HG03175 (cell line): ENCODE measurements around the gene ASTN1.
A peak's percentile ranks its signal among the peaks of the same experiment; 100 is the strongest.

ENCODE experiments used
- ATAC-seq: cut with Tn5 transposase; IDR thresholded peaks from one replicate; pipeline ENCODE4 v1.9.1; 2021; ENCODE audit warnings: mild to moderate bottlenecking, moderate library complexity; ENCODE audit not compliant: unreplicated experiment

Gene ASTN1

DNA sequence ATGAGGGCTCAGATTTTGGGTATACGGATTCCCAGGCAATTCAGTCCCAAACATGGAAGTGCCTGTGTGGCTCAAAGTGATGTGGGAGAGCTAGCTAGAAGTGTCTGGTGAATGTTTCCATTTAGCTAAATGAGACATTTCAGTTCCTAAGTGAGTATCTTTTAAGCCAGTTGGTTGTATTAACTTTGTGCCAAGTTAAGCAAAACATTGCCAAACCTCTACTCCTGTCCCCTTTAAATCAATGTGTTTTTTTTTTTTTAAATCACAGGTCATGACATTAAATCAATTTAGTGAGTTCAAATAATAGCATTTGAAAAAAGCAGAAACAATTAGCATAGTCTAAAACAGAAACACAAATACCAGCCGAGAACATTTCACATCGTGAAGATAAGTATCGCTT is 230.1 kb downstream of the ASTN1 start:
- ATAC-seq, result no peak

DNA sequence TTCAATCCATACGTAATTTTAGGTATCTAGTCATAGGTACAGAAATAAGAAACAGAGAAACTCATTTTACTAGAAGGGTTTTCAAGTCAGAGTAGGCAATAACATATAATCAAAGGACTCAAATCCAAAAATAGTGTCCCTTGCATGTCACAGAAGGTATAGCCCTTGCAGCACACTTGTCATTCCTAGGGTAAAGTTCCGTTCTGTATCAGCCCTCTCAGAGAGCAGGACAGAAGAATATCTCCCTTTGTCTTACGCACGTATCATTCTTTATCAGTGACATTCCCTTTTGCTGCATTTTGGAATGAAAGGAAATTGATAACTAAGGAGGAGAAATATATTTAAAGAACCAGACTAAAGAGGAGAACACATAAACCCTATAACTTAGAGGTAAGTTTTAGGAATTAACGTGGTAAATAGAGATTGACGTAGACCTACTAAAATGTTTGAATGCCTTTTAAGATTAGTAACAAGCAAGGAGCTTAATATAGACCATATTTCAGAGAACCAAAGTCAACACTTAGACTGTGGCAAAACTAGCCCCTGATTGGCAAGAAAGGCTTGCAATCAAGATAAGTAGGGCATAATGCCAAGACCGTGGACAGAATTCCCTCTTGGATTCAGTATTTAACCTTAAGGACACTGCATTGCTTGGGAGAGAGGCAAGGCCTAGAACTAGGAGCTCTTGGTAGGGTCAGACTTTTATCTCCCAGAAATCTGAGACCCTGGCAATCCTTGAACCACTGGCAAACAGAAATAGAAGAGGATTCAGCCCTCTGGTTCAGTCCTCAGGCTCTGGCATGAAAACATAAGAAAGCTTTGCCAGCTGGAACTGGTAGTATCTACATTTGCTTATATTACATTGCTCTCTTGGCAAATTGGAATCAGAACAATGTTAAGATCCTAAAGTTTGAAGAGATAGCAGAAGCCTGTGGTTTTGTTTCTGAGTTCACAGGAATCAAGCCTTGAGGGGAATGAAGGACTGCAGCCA is 232.1 kb downstream of the ASTN1 start:
- ATAC-seq, result no peak

DNA sequence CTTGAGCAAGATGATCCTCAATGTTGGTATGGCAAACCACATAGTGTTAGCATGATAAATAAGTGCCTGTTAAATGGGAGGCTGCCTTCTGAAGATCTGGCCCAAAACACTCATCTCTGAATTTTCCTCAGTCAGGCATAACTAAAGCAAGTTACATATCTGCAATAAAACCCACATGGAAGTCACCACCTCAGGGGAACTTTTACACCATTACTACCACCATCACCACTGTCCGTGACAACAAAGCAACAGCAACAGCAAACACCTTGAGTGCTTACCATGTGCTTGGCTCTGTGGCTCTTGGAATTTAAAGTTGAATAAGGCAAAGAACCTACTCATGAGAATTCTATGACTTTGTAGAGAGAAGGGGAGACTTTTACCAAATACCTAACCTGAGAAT is 233.0 kb downstream of the ASTN1 start:
- no peak for ATAC-seq

DNA sequence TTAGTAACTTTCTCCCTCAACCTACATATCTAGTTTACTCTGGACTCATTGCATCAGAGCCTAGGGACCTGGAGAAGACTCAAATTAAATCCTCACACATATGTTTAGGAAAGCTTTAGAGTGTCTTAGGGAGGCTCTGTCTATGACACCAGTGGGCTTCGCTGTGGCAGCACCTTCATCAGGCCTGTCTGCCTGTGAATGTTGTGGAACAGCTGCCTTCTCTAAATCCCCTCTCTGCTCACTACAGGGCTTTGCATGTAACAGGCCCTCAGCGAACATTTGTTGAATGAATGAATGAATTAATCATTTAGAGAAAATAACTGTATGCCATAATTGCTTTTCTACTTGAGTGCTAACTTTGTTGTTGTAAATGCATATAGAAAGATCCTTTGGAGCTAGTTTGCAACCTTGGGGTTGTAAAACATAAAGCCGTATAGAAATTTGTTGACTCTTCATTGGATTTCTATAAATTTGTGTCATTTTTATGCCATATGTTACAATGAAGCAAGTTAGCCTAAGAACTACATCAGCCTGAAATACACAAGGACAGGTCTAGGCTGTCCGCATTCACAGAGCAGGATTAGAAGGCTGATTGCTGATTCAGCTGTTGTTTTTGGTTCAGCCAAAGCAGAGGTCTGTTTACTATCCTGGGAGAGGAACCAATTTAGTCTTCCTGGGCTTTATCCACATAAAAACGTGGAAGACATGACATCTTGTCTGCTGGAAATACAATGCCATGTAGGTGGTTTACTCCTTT is 238.0 kb downstream of the ASTN1 start:
- ATAC-seq, result no peak

DNA sequence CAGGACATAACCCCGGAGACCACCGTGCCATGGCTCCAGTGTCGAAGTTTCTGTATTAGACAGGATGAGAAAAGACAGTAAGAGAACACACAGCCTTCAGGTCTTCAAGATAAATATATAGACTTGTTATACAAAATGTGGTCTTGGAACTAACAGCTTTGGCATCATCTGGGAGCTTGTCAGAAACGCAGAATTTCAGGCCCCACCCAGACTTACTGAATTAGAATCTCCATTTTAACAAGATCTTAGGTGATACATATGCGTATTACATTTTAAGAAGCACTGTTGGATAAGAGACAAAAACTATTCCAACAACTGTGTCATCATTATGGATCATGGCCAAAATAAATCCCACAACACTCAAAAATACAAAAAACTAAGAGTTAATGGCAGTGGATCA is 239.3 kb downstream of the ASTN1 start:
- ATAC-seq, result no peak

DNA sequence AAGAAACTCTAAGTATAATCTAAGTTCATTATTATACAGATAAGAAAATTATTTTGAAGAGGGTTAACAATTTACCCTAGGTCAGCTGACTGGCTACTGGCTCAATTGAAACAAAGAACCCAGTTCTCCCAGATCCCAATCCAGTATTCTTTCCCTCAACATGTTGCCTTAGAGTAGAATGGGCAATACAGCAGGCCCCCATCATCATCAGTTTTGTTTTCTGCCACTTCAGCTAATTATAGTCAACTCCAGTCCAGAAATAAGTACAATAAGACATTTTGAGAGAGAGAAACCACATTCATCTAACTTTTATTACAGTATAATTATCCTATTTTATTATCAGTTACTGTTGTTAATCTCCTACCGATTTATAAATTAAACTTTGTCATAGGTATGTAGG is 241.2 kb downstream of the ASTN1 start:
- no peak for ATAC-seq

DNA sequence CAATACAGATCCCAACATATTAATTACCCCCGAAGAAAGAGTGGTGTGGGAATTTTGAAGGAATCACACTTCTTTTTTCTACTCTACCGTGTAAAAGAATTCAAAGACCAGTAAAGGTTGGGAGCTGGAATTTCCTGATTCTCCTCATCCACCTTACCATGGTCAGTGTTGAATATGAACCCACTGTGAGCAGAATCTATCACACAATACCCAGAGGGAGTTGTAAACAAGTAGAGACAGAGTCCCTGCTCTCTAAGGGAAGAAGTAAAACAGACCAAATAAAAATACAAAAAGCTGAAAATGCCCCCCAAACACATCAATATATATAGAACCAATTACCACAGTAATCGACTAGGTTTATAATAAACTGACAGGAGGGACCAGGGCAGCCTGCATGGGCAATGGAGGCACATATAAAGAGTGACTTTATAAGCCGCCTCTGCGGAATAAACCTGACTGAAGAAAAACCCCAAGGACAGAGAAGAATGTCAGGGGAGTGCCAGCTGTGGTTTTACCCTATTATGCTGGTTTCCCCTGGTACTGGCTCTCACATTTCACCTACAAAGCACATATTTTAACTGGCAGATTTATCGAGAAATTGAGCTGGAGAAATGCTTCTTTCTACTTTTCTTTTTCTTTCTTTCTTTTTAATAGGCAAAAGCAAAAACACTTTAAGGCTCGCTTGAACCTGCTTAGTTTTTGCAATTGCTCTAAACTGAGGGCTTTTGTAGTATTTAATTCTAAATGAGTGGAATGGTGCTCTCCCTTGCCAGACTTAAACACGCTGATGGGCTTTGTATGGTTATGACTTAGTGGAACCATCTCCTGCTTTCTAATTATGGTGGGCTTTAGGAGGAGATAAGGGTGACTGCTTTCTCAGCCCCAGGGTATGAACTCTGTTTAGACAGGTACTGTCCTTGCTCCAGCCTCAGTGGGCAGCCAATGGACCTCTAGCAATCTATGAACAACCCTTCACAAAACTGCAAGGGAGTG is 244.8 kb downstream of the ASTN1 start:
- no peak for ATAC-seq

DNA sequence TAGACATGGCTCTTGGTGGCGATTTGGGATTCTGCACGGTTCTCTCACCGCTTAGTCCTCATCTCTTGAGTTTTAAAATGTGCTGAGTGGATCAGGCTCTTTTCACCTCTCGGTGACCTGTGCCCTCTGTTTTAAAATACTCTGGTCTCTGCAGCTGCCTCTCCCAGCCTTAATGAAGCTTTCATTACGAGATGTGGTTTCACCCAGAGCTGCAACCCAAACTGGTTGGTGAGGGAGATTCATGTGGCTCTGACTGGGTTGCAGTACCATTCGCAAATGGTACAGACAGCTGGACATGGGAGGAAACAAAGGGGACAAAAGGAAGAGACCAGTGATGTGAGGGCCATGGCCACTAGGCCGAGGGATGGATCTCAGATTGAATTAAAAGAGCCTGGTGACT is 258.9 kb downstream of the ASTN1 start:
- no peak for ATAC-seq

DNA sequence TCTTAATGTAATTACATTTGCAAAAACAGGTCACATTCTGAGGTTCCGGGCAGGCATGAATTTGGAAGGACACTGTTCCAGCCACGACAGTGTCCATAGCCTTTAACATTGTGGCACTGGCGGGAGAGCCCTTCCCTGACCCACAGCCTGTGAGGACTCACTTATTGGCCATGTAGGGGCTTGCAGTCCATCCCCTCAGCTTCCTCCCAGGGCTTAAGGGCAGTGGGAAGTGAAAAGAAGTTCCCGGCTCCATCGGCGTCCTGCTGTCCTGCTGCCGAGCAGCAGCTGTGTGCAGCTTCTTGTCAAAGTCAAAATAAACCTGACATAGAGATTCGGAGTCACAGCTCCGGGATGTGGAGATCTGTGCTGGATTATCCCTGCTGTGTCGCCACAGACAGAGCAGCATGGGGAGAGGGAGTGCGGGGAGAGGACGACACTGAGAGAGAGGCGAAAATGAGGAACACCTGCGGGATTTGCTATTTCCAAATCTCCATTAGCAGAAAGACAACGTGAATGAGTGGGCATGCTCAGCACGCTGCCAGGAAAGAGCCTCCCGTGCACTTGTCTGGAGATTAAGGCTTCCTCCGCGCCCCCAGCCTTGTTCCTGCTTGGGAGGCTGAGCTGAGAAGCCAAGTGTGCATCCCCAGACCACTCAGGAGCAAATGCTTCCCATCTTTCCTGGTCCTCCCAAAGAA is 260.3 kb downstream of the ASTN1 start:
- ATAC-seq, result no peak

DNA sequence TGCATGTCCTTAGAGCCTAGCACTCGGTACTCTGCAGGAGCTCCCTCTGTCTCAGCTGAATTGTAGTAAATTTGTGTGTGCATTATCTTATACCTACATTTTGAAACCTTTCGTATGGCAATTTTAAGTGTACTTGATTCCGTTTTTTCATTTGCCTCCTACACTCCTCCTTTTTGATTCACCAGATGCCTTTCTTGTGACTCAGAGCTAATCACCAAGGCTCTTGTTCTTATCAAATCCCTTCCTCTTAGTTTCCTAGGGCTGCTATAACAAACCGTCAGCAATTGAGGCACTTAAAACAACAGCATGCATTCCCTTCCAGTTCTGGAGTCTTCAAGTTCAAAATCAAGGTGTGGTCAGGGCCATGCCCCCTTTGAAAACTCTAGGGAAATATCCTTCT is 261.0 kb downstream of the ASTN1 start:
- no peak for ATAC-seq

DNA sequence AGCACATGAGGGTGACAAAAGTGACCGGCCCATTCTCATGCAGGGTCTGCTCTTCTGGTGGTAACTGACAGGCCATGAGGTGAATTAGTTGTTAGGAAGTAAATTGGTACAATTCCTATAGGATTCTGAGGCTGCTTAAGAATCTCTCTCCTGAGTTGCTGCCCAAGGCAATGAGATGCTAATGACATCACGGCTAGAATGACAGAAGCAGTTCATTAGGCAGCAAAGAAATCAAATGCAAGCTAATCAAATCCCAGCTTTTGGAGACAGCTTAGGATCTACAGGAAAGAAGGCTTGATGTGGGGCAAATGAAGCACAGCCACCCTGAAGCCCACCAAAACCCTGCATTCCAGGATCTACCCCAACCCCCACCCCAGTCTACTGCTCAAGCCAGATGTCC is 265.2 kb downstream of the ASTN1 start:
- ATAC-seq, result no peak

DNA sequence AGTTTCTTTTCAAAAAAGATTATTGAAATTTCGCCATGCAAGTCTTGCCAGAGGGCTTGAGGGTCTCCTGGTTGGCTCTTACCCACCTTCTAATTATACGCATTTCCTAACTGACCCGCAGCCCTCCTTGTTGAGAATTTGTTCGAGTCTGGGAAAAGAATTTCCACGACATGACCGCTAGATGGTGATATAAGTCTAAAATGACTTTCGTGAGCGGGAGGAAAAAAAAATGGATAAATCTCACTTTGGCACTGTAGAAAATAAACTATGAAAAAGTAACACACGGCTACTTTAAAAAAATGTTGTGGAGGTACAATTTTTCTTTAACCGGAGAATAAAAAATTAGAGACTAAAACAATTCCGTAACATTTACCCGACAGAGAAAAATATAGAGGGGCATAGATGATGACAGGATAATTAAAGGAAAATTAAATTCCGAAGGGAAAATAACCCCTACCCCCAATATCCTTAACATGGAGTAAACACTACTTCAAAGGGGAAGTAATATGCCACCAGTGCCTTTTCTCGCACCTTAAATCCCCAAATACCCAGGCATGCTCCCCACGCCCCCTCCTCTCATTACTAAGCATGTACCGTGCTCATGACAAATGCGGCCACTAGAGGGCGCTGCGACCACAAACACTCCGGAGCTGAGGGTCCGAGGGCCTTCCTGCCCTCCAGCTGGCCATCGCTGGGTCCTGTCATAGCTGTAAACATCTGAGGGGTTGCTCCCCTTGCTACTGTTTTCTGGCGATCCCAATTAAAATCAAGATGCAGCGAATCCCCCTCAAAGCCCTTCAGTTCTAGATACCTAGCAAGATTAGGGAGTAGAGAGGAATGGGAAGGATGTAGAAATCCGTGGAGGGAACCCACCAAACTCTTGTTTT is 266.9 kb downstream of the ASTN1 start:
- peak; percentile 63 for ATAC-seq

DNA sequence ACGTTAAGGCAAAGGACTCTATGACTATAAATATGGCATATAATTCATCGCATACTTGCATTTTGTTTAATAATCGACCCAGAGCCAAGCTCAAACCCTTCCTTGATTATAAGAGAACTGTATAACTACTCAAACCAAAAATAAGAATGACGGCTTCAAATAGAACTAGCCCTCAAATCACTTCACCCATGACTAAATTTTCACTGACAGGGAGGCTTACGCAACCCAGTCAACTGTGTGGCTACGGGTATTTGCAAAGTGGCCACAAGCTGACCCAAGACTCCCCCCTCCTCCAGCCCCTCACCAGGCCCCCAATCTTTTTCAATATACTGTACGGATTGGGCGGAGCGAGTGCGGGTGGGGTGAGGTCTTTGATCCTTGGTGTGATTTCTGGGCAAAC is 268.3 kb downstream of the ASTN1 start:
- no peak for ATAC-seq

DNA sequence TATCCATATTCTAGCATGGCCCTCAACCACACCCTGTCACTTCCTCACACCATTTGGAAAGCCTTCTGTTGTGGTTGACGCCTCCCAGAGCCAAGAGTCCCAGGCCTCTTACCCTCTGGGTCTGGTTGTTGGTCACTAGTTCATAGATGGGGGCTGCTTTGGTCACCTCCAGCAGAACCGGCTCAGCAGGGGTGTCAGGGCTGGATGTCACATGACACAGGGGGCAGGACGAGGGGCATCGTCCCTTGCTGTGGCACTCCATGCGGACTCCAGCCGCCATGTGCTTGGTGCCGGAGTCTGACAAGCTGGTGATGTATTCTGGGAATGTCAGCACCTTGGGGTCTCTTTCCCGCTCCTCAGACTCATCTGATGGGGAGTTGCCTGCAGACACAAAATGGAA is 270.1 kb downstream of the ASTN1 start:
- ATAC-seq, result no peak

DNA sequence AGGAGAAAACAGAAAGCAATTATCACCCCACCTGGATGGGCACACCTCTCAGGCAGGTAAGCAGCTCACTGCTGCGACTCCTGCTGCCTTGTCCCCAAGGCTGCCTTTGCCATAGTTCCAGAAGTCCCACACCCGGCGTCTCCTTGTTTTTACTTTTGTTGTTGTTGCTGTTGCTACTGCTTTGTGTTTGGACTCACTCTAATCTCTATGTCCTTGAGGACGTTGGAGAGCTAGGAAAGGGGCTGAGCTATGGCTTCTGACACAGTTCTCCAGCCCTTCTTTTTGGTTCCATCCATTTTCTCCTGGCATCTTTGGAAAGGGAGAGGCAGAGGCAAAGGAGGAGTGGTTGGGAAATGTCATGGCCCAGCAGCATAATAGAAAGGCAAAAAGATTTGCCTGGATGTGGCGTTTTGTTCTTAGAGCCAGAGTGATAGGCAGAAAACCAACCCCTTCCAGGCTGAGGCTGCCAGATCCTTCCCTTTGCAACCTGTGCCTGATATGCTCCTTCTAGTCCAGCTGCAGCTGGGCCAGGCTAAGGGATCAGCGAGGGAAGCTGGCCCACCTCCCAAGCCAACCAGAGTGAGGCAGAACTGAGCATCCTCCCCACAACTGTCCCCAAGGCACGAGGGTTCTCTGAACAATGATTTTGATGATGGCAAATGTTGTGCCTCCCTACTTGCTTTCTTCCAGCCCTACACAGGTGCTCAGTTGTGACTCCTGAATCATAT is 270.7 kb downstream of the ASTN1 start:
- no peak for ATAC-seq

DNA sequence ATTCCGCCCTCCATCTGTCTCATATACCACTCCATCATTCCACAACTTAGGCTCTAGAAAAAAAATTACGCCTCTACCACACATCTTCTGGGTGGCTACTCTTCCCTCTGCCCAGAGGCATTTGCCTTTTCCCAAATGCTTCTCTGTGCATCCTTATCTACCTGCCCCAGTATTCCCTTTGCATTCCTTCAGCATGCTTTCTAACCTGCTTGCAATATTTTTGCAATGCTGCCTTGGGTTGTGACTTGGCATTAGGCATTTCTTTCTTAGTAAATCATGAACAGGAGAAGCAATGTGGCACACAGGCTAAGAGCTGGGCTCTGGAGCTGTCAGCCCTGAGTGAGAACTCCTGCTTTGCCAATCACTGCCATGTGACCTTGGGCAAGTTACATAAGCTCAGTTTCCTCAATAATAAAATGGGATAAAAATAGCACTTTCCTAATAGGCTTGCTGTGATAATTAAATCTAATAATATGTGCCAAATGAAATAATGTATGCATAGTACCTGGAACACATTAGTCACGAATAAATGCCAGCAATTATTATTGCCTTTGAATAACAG is 276.0 kb downstream of the ASTN1 start:
- no peak for ATAC-seq

DNA sequence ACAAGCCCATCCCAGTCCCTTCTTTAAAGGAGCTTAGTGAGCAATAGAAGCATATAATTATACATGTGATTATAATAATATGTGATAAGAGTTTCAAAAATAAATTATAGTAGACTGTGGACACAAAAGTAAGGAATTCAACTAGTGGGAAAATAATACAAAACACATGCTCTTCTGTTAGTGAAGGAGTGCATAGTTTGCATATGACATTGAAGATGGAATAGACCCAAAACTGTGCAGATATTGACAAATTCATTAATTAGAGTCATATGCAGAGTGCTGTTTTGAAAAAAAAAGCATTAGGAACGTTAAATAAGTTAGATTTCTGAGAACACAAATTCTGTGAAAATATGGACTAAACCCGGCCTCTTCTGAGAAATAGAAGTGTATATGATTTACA is 278.8 kb downstream of the ASTN1 start:
- ATAC-seq, result no peak

DNA sequence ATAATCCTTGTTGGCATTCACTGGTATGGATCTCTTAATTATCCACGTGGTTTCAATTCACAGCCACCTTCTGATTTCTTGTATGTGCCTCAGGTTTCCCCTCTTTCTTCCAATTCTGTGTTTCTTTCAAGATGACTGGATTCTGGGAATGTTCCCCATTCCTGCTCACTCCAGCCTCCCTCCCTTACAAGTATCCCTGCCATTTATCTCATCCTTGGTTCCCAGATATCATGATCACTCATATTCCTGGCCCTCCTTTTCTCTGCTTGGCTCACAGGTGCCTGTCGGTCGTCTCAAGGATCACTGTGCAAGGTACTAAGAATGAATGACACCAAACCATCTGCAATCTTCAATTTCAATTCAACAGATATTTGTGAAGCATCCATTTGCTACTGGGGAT is 279.2 kb downstream of the ASTN1 start:
- no peak for ATAC-seq
